K562 (cell line): ENCODE data around the gene CLIC1. TPM values are rescaled to one million over a fixed set of nuclear protein-coding genes. Genes with fewer than 3 reads are reported as not detected.

Experiments used
- ATAC-seq: fragments of 200-7000 bp; cut with Tn5 transposase; 3 replicates; pipeline ENCODE4 v1.9.1; 2020; ENCODE audit warnings: moderate library complexity
- BruUV-seq: library from RNA; stranded (reverse); fragments of 400-500 nt; replicated peaks from 2 replicates; lab custom pipeline; 2021; lab: Mats Ljungman, UMichigan
- CTCF ChIA-PET: fragments of 300-600 bp; formaldehyde crosslinking; extraction: SDS; loops from one replicate; lab custom pipeline; 2021; ENCODE audit warnings: low intra/inter-chr PET ratio; lab: Yijun Ruan, JAX
- POLR2A ChIA-PET: fragments of 300-600, 350-650 bp; sonication (Branson Sonifier 250); formaldehyde crosslinking; extraction: SDS; loops from one replicate; lab custom pipeline; 2021; ENCODE audit warnings: antibody characterized with exemption, inconsistent platforms; lab: Yijun Ruan, JAX
- DNase-seq, 4 experiments: peaks; one replicate each; pipeline versions ENCODE4 v3.0.0 to v3.0.0-alpha.2; 2011 to 2018; ENCODE audit warnings: low spot score in 3 of 4, mixed read lengths in 3 of 4; ENCODE audit errors: extremely low read depth in 1 of 4
- FAIRE-seq: peaks from 2 replicates; lab custom pipeline; 2011; peaks lifted over from hg19 to GRCh38; lab: Jason Lieb, UNC
- H2AFZ ChIP-seq: 2 replicates; pipeline ENCODE4 v1.6.0; 2011; ENCODE audit warnings: low read depth, low read length, control low read depth, inconsistent platforms
- H3K27ac ChIP-seq: fragments of 200-600 bp; 3 replicates; pipeline ENCODE4 v1.8.0; 2011; ENCODE audit warnings: low read depth, mild to moderate bottlenecking, control low read depth, inconsistent platforms, low read length, moderate library complexity, mixed read lengths; ENCODE audit errors: extremely low read depth
- H3K27me3 ChIP-seq, 2 experiments: fragments of 300-600 bp in 1 of 2; 2 replicates in 1 of 2; 3 replicates in 1 of 2; pipeline versions ENCODE4 v1.6.0 to v1.8.0; 2011; ENCODE audit warnings: inconsistent platforms in 2 of 2, low read length in 2 of 2, mild to moderate bottlenecking in 1 of 2, mixed read lengths in 1 of 2, moderate library complexity in 1 of 2; ENCODE audit not compliant: control insufficient read depth in 2 of 2, insufficient read depth in 2 of 2
- H3K36me3 ChIP-seq: fragments of 300-600 bp; 3 replicates; pipeline ENCODE4 v1.8.0; 2011; ENCODE audit warnings: mild to moderate bottlenecking, low read length, inconsistent platforms; ENCODE audit not compliant: control insufficient read depth, insufficient read depth
- H3K4me1 ChIP-seq, 2 experiments: fragments of 200-600 bp in 1 of 2; replicated peaks in 1 of 2; 2 replicates in 1 of 2; 3 replicates in 1 of 2; pipeline versions ENCODE4 v1.5.1 to v1.8.0; 2011; ENCODE audit warnings: inconsistent platforms in 2 of 2, low read length in 2 of 2, mild to moderate bottlenecking in 1 of 2, mixed read lengths in 1 of 2, moderate library complexity in 1 of 2; ENCODE audit not compliant: control insufficient read depth in 2 of 2, insufficient read depth in 2 of 2
- H3K4me2 ChIP-seq: 2 replicates; pipeline ENCODE4 v1.6.1; 2011; ENCODE audit warnings: low read length, control low read depth, inconsistent platforms, mixed read lengths; ENCODE audit not compliant: insufficient read depth
- H3K4me3 ChIP-seq: fragments of 200-600 bp; sonication (generic), shearing (Covaris generic); 2 replicates; pipeline ENCODE4 v1.5.1; 2016; ENCODE audit warnings: control low read depth, inconsistent platforms
- H3K79me2 ChIP-seq: fragments of 200-600 bp; 3 replicates; pipeline ENCODE4 v1.8.0; 2011; ENCODE audit warnings: low read length, inconsistent platforms; ENCODE audit not compliant: control insufficient read depth, insufficient read depth
- H3K9ac ChIP-seq, 2 experiments: 2 replicates each; pipeline versions ENCODE4 v1.6.0 to v1.6.1; 2011; ENCODE audit warnings: low read depth in 2 of 2, low read length in 2 of 2, control low read depth in 1 of 2, inconsistent platforms in 1 of 2, mild to moderate bottlenecking in 1 of 2, mixed read lengths in 1 of 2; ENCODE audit not compliant: insufficient read depth in 1 of 2
- H3K9me1 ChIP-seq: one replicate; pipeline ENCODE4 v1.6.0; 2011; ENCODE audit warnings: inconsistent platforms, mild to moderate bottlenecking, low read length, moderate library complexity; ENCODE audit not compliant: control insufficient read depth, insufficient read depth
- H3K9me3 ChIP-seq: replicated peaks from 2 replicates; pipeline ENCODE4 v1.5.1; 2011; ENCODE audit warnings: low read depth, low read length, inconsistent platforms; ENCODE audit not compliant: control insufficient read depth, insufficient read depth
- H4K20me1 ChIP-seq: replicated peaks from 2 replicates; pipeline ENCODE4 v1.6.1; 2011; ENCODE audit warnings: low read length, inconsistent platforms, mixed read lengths; ENCODE audit not compliant: control insufficient read depth, insufficient read depth
- ELK1 ChIP-seq: sonication (generic); formaldehyde crosslinking; IDR thresholded peaks from 2 replicates; pipeline ENCODE4 v1.8.1; 2022; ENCODE audit warnings: missing genetic modification reagents
- FOXP1 ChIP-seq: sonication (generic); formaldehyde crosslinking; IDR thresholded peaks from 2 replicates; pipeline ENCODE4 v1.8.0; 2022; ENCODE audit warnings: mild to moderate bottlenecking, missing genetic modification reagents
- HINFP ChIP-seq: fragments of 450-650 bp; conservative IDR thresholded peaks from 2 replicates; pipeline ENCODE4 v1.6.1; 2016; ENCODE audit warnings: missing genetic modification characterization, low read depth, mild to moderate bottlenecking, control low read depth, missing compliant biosample characterization
- HOXB6 ChIP-seq: fragments of 250-450 bp; sonication (Bioruptor Pico); IDR thresholded peaks from 2 replicates; pipeline ENCODE4 v1.5.1; 2022; ENCODE audit warnings: mild to moderate bottlenecking, borderline replicate concordance
- USF1 ChIP-seq: sonication (generic); formaldehyde crosslinking; IDR thresholded peaks from 2 replicates; pipeline ENCODE4 v1.9.0; 2022; ENCODE audit warnings: mild to moderate bottlenecking, missing genetic modification reagents
- ZBTB1 ChIP-seq: sonication (generic); formaldehyde crosslinking; IDR thresholded peaks from 2 replicates; pipeline ENCODE4 v1.8.1; 2023; ENCODE audit warnings: missing genetic modification reagents, low read depth, mild to moderate bottlenecking, borderline replicate concordance
- ZNF347 ChIP-seq: fragments of 450-650 bp; formaldehyde crosslinking; IDR thresholded peaks from 2 replicates; pipeline ENCODE4 v1.4.0; 2020; ENCODE audit warnings: low read depth, mild to moderate bottlenecking, moderate library complexity
- WGBS: fragments of 100-300 bp; shearing (Covaris generic); methylation state at CpG from one replicate; pipeline ENCODE4 v1.1.6; 2016; ENCODE audit warnings: low coverage, mixed read lengths; ENCODE audit not compliant: insufficient coverage; ENCODE audit errors: missing lambda C conversion rate; 5-methylcytosine and 5-hydroxymethylcytosine counted together
- in situ Hi-C: fragments of 300-500 bp; cut with MboI; formaldehyde crosslinking; loops from 4 replicates; pipeline ENCODE4 v1.15.0; 2018; ENCODE audit warnings: inconsistent platforms, mixed read lengths
- intact Hi-C: fragments of 100-400 bp; cut with micrococcal nuclease; formaldehyde crosslinking; loops from 2 replicates; pipeline ENCODE4 v1.14.2; 2022
- polyA plus RNA-seq, 8 experiments: library from polyadenylated mRNA; depleted of rRNA in 4 of 8; stranded (reverse) in 5 of 8; unstranded in 3 of 8; fragments of >200 nt; fragmentation: Nextera tagmentation in 2 of 8; fragmentation: Illumina TruSeq in 1 of 8; extraction: Ambion mirVana in 2 of 8; extraction: Trizol in 1 of 8; gene quantifications; 2 replicates each; pipeline versions ENCODE4 v1.2.1 to v1.2.3, GENCODE V29; 2011 to 2014; ENCODE audit warnings: inconsistent platforms in 1 of 8, missing spikeins in 1 of 8
- total RNA-seq, 7 experiments: library from RNA; depleted of rRNA in 6 of 7; stranded (reverse); fragments of >200 nt in 6 of 7; fragmentation: Illumina TruSeq in 2 of 7; extraction: Trizol in 2 of 7; gene quantifications; 2 replicates each; pipeline versions ENCODE4 v1.2.1 to v1.2.3, GENCODE V29; 2011 to 2021; ENCODE audit warnings: low replicate concordance in 1 of 7
- TF ChIP-seq, protein P1 (sequence below): fragments of 250-450 bp; sonication (Bioruptor Pico); IDR thresholded peaks from 2 replicates; pipeline ENCODE4 v1.8.0; 2022; ENCODE audit warnings: moderate library complexity, mild to moderate bottlenecking, inconsistent platforms

Gene CLIC1
- total and polyA plus RNA-seq, 9 of the 15 experiments (the other 6 are each of a cell fraction or from before 2014, with no cell fraction given): 1,267 to 2,419 (median 1,808) TPM

- Histone ChIP-seq H2AFZ (no peak overlapping the region), H3K27me3 (no peaks in the 10 kb centered on the region), H3K36me3 (peaks cover 13% of the 10 kb centered on the region; the same call in 1 of the 3 replicates), H3K9me3 (no peaks in the 10 kb centered on the region), H3K9ac (peak overlapping the region in 1 of 2 experiments; percentile 27; a peak in 1 of 4 replicates), H3K4me1 (peaks cover 32 to 38% of the 10 kb centered on the region in 2 experiments), H3K4me3 (no peak overlapping the region), H3K9me1 (peaks cover 1% of the 10 kb centered on the region), H3K27ac (no peak overlapping the region), H3K79me2 (no peaks in the 10 kb centered on the region), H4K20me1 (no peaks in the 10 kb centered on the region), H3K4me2 (no peak overlapping the region)
- POLR2A ChIA-PET: interaction anchor here (0.6 to 15.0 kb wide), 11 partner anchors 10 to 366 kb away, joined by 3 to 236 read pairs (median 5); partner anchors contain the start of genes ABHD16A, CLIC1, CSNK2B and DDAH2
- 48% methylated on average over 3 of the region's 3 CpGs for WGBS
- BruUV-seq: no TSS peak
- CTCF ChIA-PET: no interaction called here
- intact Hi-C loops (no loop called here), in situ Hi-C loops (no loop called here)
- FAIRE-seq (no peak), ATAC-seq (no peak), DNase-seq (no peak)
- TF ChIP-seq HINFP (tag): no peak
- 0 out of 2 replicates have a peak, but pooled peaks have one; percentile 9 for TF ChIP-seq ZBTB1 (CRISPR knock-in tag)
- TF ChIP-seq, protein P1, sequence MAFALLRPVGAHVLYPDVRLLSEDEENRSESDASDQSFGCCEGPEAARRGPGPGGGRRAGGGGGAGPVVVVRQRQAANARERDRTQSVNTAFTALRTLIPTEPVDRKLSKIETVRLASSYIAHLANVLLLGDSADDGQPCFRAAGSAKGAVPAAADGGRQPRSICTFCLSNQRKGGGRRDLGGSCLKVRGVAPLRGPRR (CRISPR knock-in tag): no peak
- TF ChIP-seq ZNF347 (CRISPR knock-in tag): no peak
- no peak for TF ChIP-seq HOXB6 (CRISPR knock-in tag)
- peak; percentile 54; the same call in 1 of the 2 replicates for TF ChIP-seq ELK1
- 0 out of 2 replicates have a peak, but pooled peaks have one; percentile 12 for TF ChIP-seq FOXP1 (CRISPR knock-in tag)
- TF ChIP-seq USF1: peak; percentile 29; the same call in 1 of the 2 replicates
- TF ChIP-seq, all 486 proteins: peak for 4
Observed at GRCh38 chr6:31722173-31722572, 14.2 kb downstream of the CLIC1 start.
